IMR-90 (cell line): ENCODE data around the gene RAB11FIP4. TPM values are rescaled to one million over a fixed set of nuclear protein-coding genes. Genes with fewer than 3 reads are reported as not detected.

Experiments
- ATAC-seq: fragments of 200-7000 bp; cut with Tn5 transposase; 2 replicates; pipeline ENCODE4 v1.9.1; 2020; ENCODE audit warnings: low read depth, mild to moderate bottlenecking, moderate library complexity
- BruUV-seq: library from RNA; stranded (reverse); fragments of 400-500 nt; replicated peaks from 2 replicates; lab custom pipeline; 2021; lab: Mats Ljungman, UMichigan
- CTCF ChIA-PET: fragments of 300-600 bp; formaldehyde crosslinking; extraction: SDS; loops from one replicate; lab custom pipeline; 2021; ENCODE audit warnings: antibody characterized with exemption; lab: Yijun Ruan, JAX
- POLR2A ChIA-PET: fragments of 300-600 bp; sonication (Branson Sonifier 250); formaldehyde crosslinking; loops from one replicate; lab custom pipeline; 2022; ENCODE audit warnings: antibody characterized with exemption; ENCODE audit not compliant: unreplicated experiment; lab: Charles Lee
- DNase-seq: peaks from one replicate; pipeline ENCODE4 v3.0.0; 2013
- H2AFZ ChIP-seq: replicated peaks from 2 replicates; pipeline ENCODE3; 2013; ENCODE audit warnings: low read length, mild to moderate bottlenecking; ENCODE audit not compliant: poor library complexity
- H2AK5ac ChIP-seq: 2 replicates; pipeline ENCODE4 v1.6.1; 2013; ENCODE audit warnings: low read depth, low read length, inconsistent platforms
- H2AK9ac ChIP-seq: replicated peaks from 2 replicates; pipeline ENCODE3; 2013; ENCODE audit warnings: mild to moderate bottlenecking, low read depth, low read length, moderate library complexity; ENCODE audit not compliant: poor library complexity
- H2BK120ac ChIP-seq: 2 replicates; pipeline ENCODE4 v1.6.1; 2013; ENCODE audit warnings: low read depth, low read length, inconsistent platforms
- H2BK15ac ChIP-seq: 3 replicates; pipeline ENCODE4 v1.6.1; 2013; ENCODE audit warnings: low read depth, low read length, inconsistent platforms
- H2BK20ac ChIP-seq: 2 replicates; pipeline ENCODE4 v1.6.1; 2013; ENCODE audit warnings: low read depth, mild to moderate bottlenecking, inconsistent platforms, low read length, moderate library complexity
- H2BK5ac ChIP-seq: 2 replicates; pipeline ENCODE4 v1.6.1; 2013; ENCODE audit warnings: mild to moderate bottlenecking, low read depth, low read length, inconsistent platforms; ENCODE audit not compliant: poor library complexity, severe bottlenecking
- H3K14ac ChIP-seq: replicated peaks from 2 replicates; pipeline ENCODE4 v1.6.1; 2013; ENCODE audit warnings: low read depth, low read length, inconsistent platforms
- H3K18ac ChIP-seq: 2 replicates; pipeline ENCODE4 v1.6.1; 2013; ENCODE audit warnings: low read depth, low read length, control low read depth
- H3K23ac ChIP-seq: 2 replicates; pipeline ENCODE4 v1.6.1; 2013; ENCODE audit warnings: low read depth, low read length, inconsistent platforms
- H3K27ac ChIP-seq: 2 replicates; pipeline ENCODE4 v1.5.1; 2013; ENCODE audit warnings: mild to moderate bottlenecking, control low read depth, low read length; ENCODE audit not compliant: insufficient read depth
- H3K27me3 ChIP-seq: 2 replicates; pipeline ENCODE4 v1.6.1; 2013; ENCODE audit warnings: low read length; ENCODE audit not compliant: control insufficient read depth, insufficient read depth
- H3K36me3 ChIP-seq: 2 replicates; pipeline ENCODE4 v1.6.1; 2013; ENCODE audit warnings: low read length, mixed read lengths; ENCODE audit not compliant: control insufficient read depth, insufficient read depth
- H3K4ac ChIP-seq: 2 replicates; pipeline ENCODE4 v1.6.1; 2013; ENCODE audit warnings: low read depth, low read length, inconsistent platforms
- H3K4me1 ChIP-seq: 2 replicates; pipeline ENCODE4 v1.6.1; 2013; ENCODE audit warnings: low read length, mixed read lengths; ENCODE audit not compliant: control insufficient read depth, insufficient read depth
- H3K4me2 ChIP-seq: 2 replicates; pipeline ENCODE4 v1.6.1; 2013; ENCODE audit warnings: low read depth, mild to moderate bottlenecking, control low read depth, low read length, moderate library complexity
- H3K4me3 ChIP-seq: 2 replicates; pipeline ENCODE4 v1.5.1; 2013; ENCODE audit warnings: low read depth, mild to moderate bottlenecking, control low read depth, low read length, moderate library complexity; ENCODE audit not compliant: insufficient read depth
- H3K56ac ChIP-seq: 2 replicates; pipeline ENCODE4 v1.6.1; 2013; ENCODE audit warnings: low read length, inconsistent platforms; ENCODE audit not compliant: insufficient read depth; ENCODE audit errors: extremely low read depth
- H3K79me1 ChIP-seq, 2 experiments: 2 replicates each; pipeline ENCODE4 v1.6.1; 2013; ENCODE audit warnings: low read length in 2 of 2, inconsistent platforms in 1 of 2, low read depth in 1 of 2
- H3K9ac ChIP-seq: 2 replicates; pipeline ENCODE4 v1.6.1; 2013; ENCODE audit warnings: low read depth, low read length, control low read depth
- H3K9me1 ChIP-seq: 2 replicates; pipeline ENCODE4 v1.6.1; 2013; ENCODE audit warnings: low read length, inconsistent platforms; ENCODE audit not compliant: insufficient read depth
- H3K9me3 ChIP-seq: 2 replicates; pipeline ENCODE4 v1.6.1; 2013; ENCODE audit warnings: low read length; ENCODE audit not compliant: control insufficient read depth, insufficient read depth
- H4K20me1 ChIP-seq: 2 replicates; pipeline ENCODE4 v1.6.1; 2013; ENCODE audit warnings: low read length, inconsistent platforms; ENCODE audit not compliant: insufficient read depth
- H4K5ac ChIP-seq: 2 replicates; pipeline ENCODE4 v1.6.1; 2013; ENCODE audit warnings: mild to moderate bottlenecking, low read depth, low read length, control low read depth
- H4K8ac ChIP-seq, 2 experiments: 2 replicates each; pipeline ENCODE4 v1.6.1; 2013; ENCODE audit warnings: low read depth in 2 of 2, low read length in 2 of 2, control low read depth in 1 of 2, inconsistent platforms in 1 of 2
- H4K91ac ChIP-seq: 2 replicates; pipeline ENCODE4 v1.6.1; 2013; ENCODE audit warnings: low read depth, low read length, inconsistent platforms; ENCODE audit not compliant: insufficient read depth
- BHLHE40 ChIP-seq: fragments of 150-350 bp; IDR thresholded peaks from 2 replicates; pipeline ENCODE4 v1.6.1; 2016; ENCODE audit warnings: mild to moderate bottlenecking, low read depth, low read length
- CEBPB ChIP-seq: IDR thresholded peaks from 2 replicates; pipeline ENCODE4 v1.6.1; 2012; ENCODE audit warnings: low read depth, low read length, improper control_type of control experiment
- CHD1 ChIP-seq: IDR thresholded peaks from 2 replicates; pipeline ENCODE4 v1.6.1; 2012; ENCODE audit warnings: low read depth, low read length, improper control_type of control experiment
- FOS ChIP-seq: fragments of 150-350 bp; IDR thresholded peaks from 2 replicates; pipeline ENCODE4 v1.6.1; 2016; ENCODE audit warnings: low read depth, low read length
- MAFK ChIP-seq: IDR thresholded peaks from 2 replicates; pipeline ENCODE4 v1.6.1; 2012; ENCODE audit warnings: low read depth, low read length, improper control_type of control experiment
- MAZ ChIP-seq: IDR thresholded peaks from 2 replicates; pipeline ENCODE4 v1.6.1; 2012; ENCODE audit warnings: low read depth, mild to moderate bottlenecking, low read length, improper control_type of control experiment, moderate library complexity, borderline replicate concordance
- MXI1 ChIP-seq: IDR thresholded peaks from 2 replicates; pipeline ENCODE4 v1.6.1; 2012; ENCODE audit warnings: low read depth, mild to moderate bottlenecking, low read length, moderate library complexity, borderline replicate concordance
- NFE2L2 ChIP-seq: fragments of 150-350 bp; IDR thresholded peaks from 2 replicates; pipeline ENCODE4 v1.6.1; 2016; ENCODE audit warnings: low read depth, mild to moderate bottlenecking, low read length
- RCOR1 ChIP-seq: IDR thresholded peaks from 2 replicates; pipeline ENCODE4 v1.6.1; 2012; ENCODE audit warnings: mild to moderate bottlenecking, low read length, improper control_type of control experiment; ENCODE audit not compliant: insufficient replicate concordance
- SMC3 ChIP-seq: fragments of 150-350 bp; IDR thresholded peaks from 2 replicates; pipeline ENCODE4 v1.6.1; 2016; ENCODE audit warnings: low read depth, mild to moderate bottlenecking, antibody characterized with exemption, low read length, moderate library complexity
- WGBS, 2 experiments: methylation state at CpG; one replicate each; pipeline versions ENCODE4 v1.1.5 to v1.1.7; 2013; ENCODE audit warnings: missing lambda C conversion rate in 2 of 2; ENCODE audit not compliant: insufficient read length in 1 of 2; ENCODE audit errors: extremely low coverage in 2 of 2; 5-methylcytosine and 5-hydroxymethylcytosine counted together
- dilution Hi-C: fragments of 300-500 bp; cut with HindIII; formaldehyde crosslinking; loops from one replicate; pipeline ENCODE4 v1.14.3; 2018; ENCODE audit warnings: low sequenced_read_pairs; ENCODE audit not compliant: unreplicated experiment
- in situ Hi-C: fragments of 300-500 bp; cut with MboI; formaldehyde crosslinking; loops from 3 replicates; pipeline ENCODE4 v1.14.3; 2019; ENCODE audit warnings: low sequenced_read_pairs, inconsistent platforms, mixed read lengths
- intact Hi-C: fragments of 100-400 bp; cut with micrococcal nuclease; formaldehyde crosslinking; loops from 2 replicates; pipeline ENCODE4 v1.10.0; 2022
- polyA plus RNA-seq, 3 experiments: library from polyadenylated mRNA; depleted of rRNA; stranded (reverse); fragments of >200 nt; gene quantifications; 2 replicates each; pipeline ENCODE4 v1.2.3, GENCODE V29; 2012; ENCODE audit warnings: low replicate concordance in 1 of 3
- total RNA-seq: library from RNA; depleted of rRNA; stranded (reverse); fragments of >200 nt; gene quantifications from 2 replicates; pipeline ENCODE4 v1.2.3, GENCODE V29; 2012
- TF ChIP-seq, protein P1 (sequence below): fragments of 150-350 bp; IDR thresholded peaks from 2 replicates; pipeline ENCODE4 v1.6.1; 2017; ENCODE audit warnings: mild to moderate bottlenecking, antibody characterized with exemption, low read length, low read depth
- TF ChIP-seq, protein P2 (sequence below): fragments of 150-350 bp; IDR thresholded peaks from 2 replicates; pipeline ENCODE4 v1.6.1; 2016; ENCODE audit warnings: low read depth, mild to moderate bottlenecking, low read length, moderate library complexity, borderline replicate concordance
- TF ChIP-seq, protein P3 (sequence below): conservative IDR thresholded peaks from 2 replicates; pipeline ENCODE4 v1.5.1; 2012; ENCODE audit warnings: mild to moderate bottlenecking, low read depth, low read length, improper control_type of control experiment

The RAB11FIP4 gene
- total and polyA plus RNA-seq, 2 of the 4 experiments (the other 2 are of a cell fraction) = 0.68 to 1.1 TPM

DNA sequence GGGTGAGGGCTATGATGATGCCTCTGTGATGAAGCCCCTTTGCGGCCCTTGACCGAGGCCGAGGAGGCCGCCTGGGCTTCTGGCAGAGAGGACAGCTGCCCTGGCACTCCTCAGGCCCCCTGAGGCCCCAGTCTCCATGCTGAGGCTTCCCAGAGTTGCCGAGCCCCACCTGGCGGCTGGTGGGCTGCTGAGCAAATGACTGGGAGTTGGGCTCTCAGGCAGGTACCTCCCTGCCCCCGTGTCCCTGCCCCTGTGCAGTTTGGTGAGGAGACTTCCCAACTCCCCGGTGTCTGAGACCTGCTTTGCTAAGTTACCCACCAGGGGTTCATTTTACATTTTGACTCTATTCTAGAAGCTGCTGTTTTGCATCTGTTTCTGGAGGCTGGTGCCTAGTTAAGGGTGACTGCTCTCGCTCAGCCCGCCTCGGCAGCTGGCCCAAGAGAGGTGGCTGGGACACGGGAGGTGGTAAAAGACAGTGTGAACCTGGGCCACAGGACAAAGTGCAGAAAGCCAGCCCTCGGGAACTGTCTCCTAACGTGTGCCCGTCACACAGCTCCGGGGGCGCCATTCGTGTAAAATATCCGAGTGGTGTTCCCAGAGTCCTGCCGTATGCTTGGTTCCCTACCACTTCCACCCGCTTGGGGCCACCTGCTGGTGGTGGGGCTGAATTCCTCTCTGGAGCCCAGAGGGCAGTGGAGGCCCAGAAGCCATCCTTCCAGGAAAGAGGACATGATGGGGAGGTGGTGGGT is 134.5 kb downstream of the RAB11FIP4 start:
- Histone ChIP-seq H4K91ac (no peak overlapping the region), H3K23ac (no peak overlapping the region), H4K20me1 (no peaks in the 10 kb centered on the region), H2AFZ (peak overlapping the region; percentile 81), H2BK5ac (no peak overlapping the region), H3K18ac (no peak overlapping the region), H2AK5ac (0 out of 2 replicates have a peak overlapping the region, but pooled peaks have one; percentile 29), H3K4me2 (no peak overlapping the region), H4K5ac (no peak overlapping the region), H3K36me3 (no peaks in the 10 kb centered on the region), H2AK9ac (no peak overlapping the region), H3K9me3 (no peaks in the 10 kb centered on the region; the same call in 1 of the 2 replicates), H3K4me3 (no peak overlapping the region), H4K8ac (no peak overlapping the region), H3K9me1 (no peaks in the 10 kb centered on the region), H3K27me3 (peaks cover 2% of the 10 kb centered on the region; the same call in 1 of the 2 replicates), H2BK15ac (no peak overlapping the region), H3K4me1 (peaks cover 1% of the 10 kb centered on the region; the same call in 1 of the 2 replicates), H3K14ac (no peak overlapping the region), H2BK20ac (no peak overlapping the region), H2BK120ac (no peak overlapping the region), H3K56ac (no peak overlapping the region), H3K27ac (no peak overlapping the region), H3K9ac (no peak overlapping the region), H3K79me1 (no peaks in the 10 kb centered on the region), H3K4ac (no peak overlapping the region)
- DNase-seq (no peak), ATAC-seq (peak; percentile 22; the same call in 1 of the 2 replicates)
- intact Hi-C loops (loop anchor here (1.0 kb wide), 3 partner anchors 89 to 316 kb away; no protein-coding TSS in a partner anchor), in situ Hi-C loops (loop anchor here (5.0 kb wide), 1 partner anchor 84 kb away; no protein-coding TSS in a partner anchor), dilution Hi-C loops (no loop called here)
- BruUV-seq = no TSS peak
- CTCF ChIA-PET = interaction anchor here (1.1 kb wide), 1 partner anchor 14 kb away, joined by 3 read pairs; no protein-coding TSS in a partner anchor
- POLR2A ChIA-PET = no interaction called here
- WGBS, 2 experiments = 81% methylated on average over 12 of the region's 21 CpGs; no CpG with 5 or more reads in 1 of the 2 experiments
- no peak for TF ChIP-seq RCOR1
- TF ChIP-seq MAFK = no peak
- TF ChIP-seq, protein P1, sequence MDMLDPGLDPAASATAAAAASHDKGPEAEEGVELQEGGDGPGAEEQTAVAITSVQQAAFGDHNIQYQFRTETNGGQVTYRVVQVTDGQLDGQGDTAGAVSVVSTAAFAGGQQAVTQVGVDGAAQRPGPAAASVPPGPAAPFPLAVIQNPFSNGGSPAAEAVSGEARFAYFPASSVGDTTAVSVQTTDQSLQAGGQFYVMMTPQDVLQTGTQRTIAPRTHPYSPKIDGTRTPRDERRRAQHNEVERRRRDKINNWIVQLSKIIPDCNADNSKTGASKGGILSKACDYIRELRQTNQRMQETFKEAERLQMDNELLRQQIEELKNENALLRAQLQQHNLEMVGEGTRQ = no peak
- no peak for TF ChIP-seq CEBPB
- TF ChIP-seq SMC3 = peak; percentile 19; the same call in 1 of the 2 replicates
- no peak for TF ChIP-seq MXI1
- no peak for TF ChIP-seq MAZ
- TF ChIP-seq, protein P2, sequence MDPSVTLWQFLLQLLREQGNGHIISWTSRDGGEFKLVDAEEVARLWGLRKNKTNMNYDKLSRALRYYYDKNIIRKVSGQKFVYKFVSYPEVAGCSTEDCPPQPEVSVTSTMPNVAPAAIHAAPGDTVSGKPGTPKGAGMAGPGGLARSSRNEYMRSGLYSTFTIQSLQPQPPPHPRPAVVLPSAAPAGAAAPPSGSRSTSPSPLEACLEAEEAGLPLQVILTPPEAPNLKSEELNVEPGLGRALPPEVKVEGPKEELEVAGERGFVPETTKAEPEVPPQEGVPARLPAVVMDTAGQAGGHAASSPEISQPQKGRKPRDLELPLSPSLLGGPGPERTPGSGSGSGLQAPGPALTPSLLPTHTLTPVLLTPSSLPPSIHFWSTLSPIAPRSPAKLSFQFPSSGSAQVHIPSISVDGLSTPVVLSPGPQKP = no peak
- no peak for TF ChIP-seq FOS
- TF ChIP-seq BHLHE40 = no peak
- TF ChIP-seq, protein P3, sequence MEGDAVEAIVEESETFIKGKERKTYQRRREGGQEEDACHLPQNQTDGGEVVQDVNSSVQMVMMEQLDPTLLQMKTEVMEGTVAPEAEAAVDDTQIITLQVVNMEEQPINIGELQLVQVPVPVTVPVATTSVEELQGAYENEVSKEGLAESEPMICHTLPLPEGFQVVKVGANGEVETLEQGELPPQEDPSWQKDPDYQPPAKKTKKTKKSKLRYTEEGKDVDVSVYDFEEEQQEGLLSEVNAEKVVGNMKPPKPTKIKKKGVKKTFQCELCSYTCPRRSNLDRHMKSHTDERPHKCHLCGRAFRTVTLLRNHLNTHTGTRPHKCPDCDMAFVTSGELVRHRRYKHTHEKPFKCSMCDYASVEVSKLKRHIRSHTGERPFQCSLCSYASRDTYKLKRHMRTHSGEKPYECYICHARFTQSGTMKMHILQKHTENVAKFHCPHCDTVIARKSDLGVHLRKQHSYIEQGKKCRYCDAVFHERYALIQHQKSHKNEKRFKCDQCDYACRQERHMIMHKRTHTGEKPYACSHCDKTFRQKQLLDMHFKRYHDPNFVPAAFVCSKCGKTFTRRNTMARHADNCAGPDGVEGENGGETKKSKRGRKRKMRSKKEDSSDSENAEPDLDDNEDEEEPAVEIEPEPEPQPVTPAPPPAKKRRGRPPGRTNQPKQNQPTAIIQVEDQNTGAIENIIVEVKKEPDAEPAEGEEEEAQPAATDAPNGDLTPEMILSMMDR = peak; percentile 38; the same call in 1 of the 2 replicates
- no peak for TF ChIP-seq NFE2L2
- TF ChIP-seq CHD1 = no peak
